Keratinocyte (primary cell): ENCODE data around the gene SPDYA. TPM values are rescaled to one million over a fixed set of nuclear protein-coding genes. Genes with fewer than 3 reads are reported as not detected.
"Not testable (repeated sequence)": the region's sequence is repeated elsewhere in the genome, so short reads cannot be mapped to it uniquely, and the experiment has no call there.

Experiments used
- DNase-seq: peaks from one replicate; pipeline ENCODE4 v3.0.0-alpha.2; 2011; ENCODE audit warnings: low read depth, missing footprints, low spot score
- FAIRE-seq: peaks from 2 replicates; lab custom pipeline; 2011; peaks lifted over from hg19 to GRCh38; lab: Jason Lieb, UNC
- H2AFZ ChIP-seq: 2 replicates; pipeline ENCODE4 v1.6.0; 2012; ENCODE audit warnings: low read length, control low read depth, inconsistent platforms; ENCODE audit not compliant: control insufficient read depth
- H3K27ac ChIP-seq: 2 replicates; pipeline ENCODE4 v1.5.1; 2011; ENCODE audit warnings: low read length; ENCODE audit not compliant: control insufficient read depth, insufficient read depth
- H3K27me3 ChIP-seq: 3 replicates; pipeline ENCODE4 v1.6.0; 2011; ENCODE audit warnings: low read length; ENCODE audit not compliant: control insufficient read depth, insufficient read depth; ENCODE audit errors: extremely low read depth
- H3K36me3 ChIP-seq, 2 experiments: 2 replicates in 1 of 2; 3 replicates in 1 of 2; pipeline ENCODE4 v1.5.1; 2011; ENCODE audit warnings: low read length in 2 of 2, mild to moderate bottlenecking in 1 of 2; ENCODE audit not compliant: control insufficient read depth in 2 of 2, insufficient read depth in 2 of 2; ENCODE audit errors: extremely low read depth in 1 of 2
- H3K4me1 ChIP-seq: 3 replicates; pipeline ENCODE4 v1.5.1; 2011; ENCODE audit warnings: low read length; ENCODE audit not compliant: control insufficient read depth, insufficient read depth; ENCODE audit errors: extremely low read depth
- H3K4me2 ChIP-seq: 3 replicates; pipeline ENCODE4 v1.6.0; 2011; ENCODE audit warnings: low read depth, low read length; ENCODE audit not compliant: control insufficient read depth, insufficient read depth; ENCODE audit errors: extremely low read depth
- H3K4me3 ChIP-seq, 3 experiments: fragments of 200-600 bp in 1 of 3; sonication (generic) in 1 of 3; 2 replicates in 2 of 3; 3 replicates in 1 of 3; pipeline ENCODE4 v1.5.1; 2011 to 2016; ENCODE audit warnings: low read length in 3 of 3, mild to moderate bottlenecking in 3 of 3, control low read depth in 2 of 3, inconsistent platforms in 1 of 3, low read depth in 1 of 3, mixed read lengths in 1 of 3, mixed run types in 1 of 3, moderate library complexity in 1 of 3; ENCODE audit not compliant: control insufficient read depth in 2 of 3, insufficient read depth in 2 of 3; ENCODE audit errors: extremely low read depth in 1 of 3
- H3K79me2 ChIP-seq: 2 replicates; pipeline ENCODE4 v1.6.0; 2012; ENCODE audit warnings: low read length; ENCODE audit not compliant: control insufficient read depth, insufficient read depth
- H3K9ac ChIP-seq: 3 replicates; pipeline ENCODE4 v1.6.0; 2011; ENCODE audit warnings: low read length; ENCODE audit not compliant: control insufficient read depth, insufficient read depth; ENCODE audit errors: extremely low read depth
- H3K9me1 ChIP-seq: 3 replicates; pipeline ENCODE4 v1.6.0; 2011; ENCODE audit warnings: low read length; ENCODE audit not compliant: control insufficient read depth, insufficient read depth; ENCODE audit errors: extremely low read depth
- H3K9me3 ChIP-seq: 2 replicates; pipeline ENCODE4 v1.5.1; 2012; ENCODE audit warnings: low read depth, low read length; ENCODE audit not compliant: control insufficient read depth
- H4K20me1 ChIP-seq: 3 replicates; pipeline ENCODE4 v1.6.0; 2011; ENCODE audit warnings: low read length; ENCODE audit not compliant: control insufficient read depth, insufficient read depth; ENCODE audit errors: extremely low read depth
- EZH2 ChIP-seq: IDR thresholded peaks from one replicate; pipeline ENCODE4 v1.6.1; 2012; ENCODE audit warnings: inconsistent platforms, mild to moderate bottlenecking, low read length, moderate library complexity
- dilution Hi-C: fragments of 300-500 bp; cut with MboI; formaldehyde crosslinking; loops from one replicate; pipeline ENCODE4 v1.7.0; 2020; ENCODE audit warnings: low sequenced_read_pairs; ENCODE audit not compliant: extremely low pct_ligation_motif_present
- polyA plus RNA-seq, 5 experiments: library from polyadenylated mRNA; depleted of rRNA in 3 of 5; stranded (reverse) in 3 of 5; stranded (forward) in 1 of 5; unstranded in 1 of 5; fragments of >200 nt; gene quantifications; 1 replicate in 1 of 5; 2 replicates in 3 of 5; 3 replicates in 1 of 5; pipeline versions ENCODE4 v1.2.1 to v1.2.3, GENCODE V29; 2011 to 2012; ENCODE audit warnings: missing spikeins in 2 of 5, low read depth in 1 of 5, low replicate concordance in 1 of 5
- TF ChIP-seq, protein P1 (sequence below), 3 experiments: IDR thresholded peaks in 1 of 3; conservative IDR thresholded peaks in 1 of 3; optimal IDR thresholded peaks in 1 of 3; 2 replicates in 2 of 3; 3 replicates in 1 of 3; pipeline versions ENCODE3 to v1.5.1; 2011; ENCODE audit warnings: low read length in 3 of 3, mild to moderate bottlenecking in 3 of 3, moderate library complexity in 2 of 3, control low read depth in 1 of 3, inconsistent platforms in 1 of 3; ENCODE audit not compliant: insufficient read depth in 2 of 3; ENCODE audit errors: extremely low read depth in 1 of 3

Gene SPDYA
- polyA plus RNA-seq, 1 donor (not counting 4 experiments of a cell fraction or from before 2014, with no cell fraction given): 0.37 TPM

DNA sequence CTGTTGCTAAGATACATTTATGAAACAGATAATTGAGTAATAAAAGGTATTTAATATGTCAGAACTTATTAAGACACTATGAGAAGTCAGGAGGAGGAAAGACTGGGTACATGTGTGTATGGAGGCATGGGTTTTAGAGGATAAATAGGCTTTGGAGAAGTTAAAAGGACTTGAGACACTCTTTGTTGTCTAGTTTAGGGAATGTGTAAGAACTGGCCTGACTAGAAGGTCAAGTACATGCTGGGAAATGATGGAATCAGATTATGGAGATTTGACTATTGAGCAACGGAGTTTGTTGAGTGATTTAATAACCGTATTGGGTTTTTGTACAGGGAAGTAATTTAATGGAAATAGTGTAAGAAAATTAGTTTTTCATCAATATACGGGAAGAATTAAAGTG lies 28.2 kb upstream of the SPDYA start:
- H3K9me1 ChIP-seq: no peaks in the 10 kb centered on the region
- H3K79me2 ChIP-seq: peaks cover 46% of the 10 kb centered on the region
- TF ChIP-seq, protein P1, sequence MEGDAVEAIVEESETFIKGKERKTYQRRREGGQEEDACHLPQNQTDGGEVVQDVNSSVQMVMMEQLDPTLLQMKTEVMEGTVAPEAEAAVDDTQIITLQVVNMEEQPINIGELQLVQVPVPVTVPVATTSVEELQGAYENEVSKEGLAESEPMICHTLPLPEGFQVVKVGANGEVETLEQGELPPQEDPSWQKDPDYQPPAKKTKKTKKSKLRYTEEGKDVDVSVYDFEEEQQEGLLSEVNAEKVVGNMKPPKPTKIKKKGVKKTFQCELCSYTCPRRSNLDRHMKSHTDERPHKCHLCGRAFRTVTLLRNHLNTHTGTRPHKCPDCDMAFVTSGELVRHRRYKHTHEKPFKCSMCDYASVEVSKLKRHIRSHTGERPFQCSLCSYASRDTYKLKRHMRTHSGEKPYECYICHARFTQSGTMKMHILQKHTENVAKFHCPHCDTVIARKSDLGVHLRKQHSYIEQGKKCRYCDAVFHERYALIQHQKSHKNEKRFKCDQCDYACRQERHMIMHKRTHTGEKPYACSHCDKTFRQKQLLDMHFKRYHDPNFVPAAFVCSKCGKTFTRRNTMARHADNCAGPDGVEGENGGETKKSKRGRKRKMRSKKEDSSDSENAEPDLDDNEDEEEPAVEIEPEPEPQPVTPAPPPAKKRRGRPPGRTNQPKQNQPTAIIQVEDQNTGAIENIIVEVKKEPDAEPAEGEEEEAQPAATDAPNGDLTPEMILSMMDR (optimal IDR thresholded peaks at IDR 0.05 in 1 of 3, IDR thresholded peaks at IDR 0.05 in 1 of 3, conservative IDR thresholded peaks at IDR 0.05 in 1 of 3; ENCODE audit: extremely low read depth in 1 of 3, insufficient read depth in 2 of 3, low read length in 3 of 3): no peak
- no peak for TF ChIP-seq EZH2
- H2AFZ ChIP-seq: no peak overlapping the region
- H3K36me3 ChIP-seq: peaks cover 14 to 29% of the 10 kb centered on the region in 2 experiments
- H4K20me1 ChIP-seq: no peaks in the 10 kb centered on the region
- no peak overlapping the region for H3K9ac ChIP-seq
- H3K4me2 ChIP-seq: no peak overlapping the region
- no peaks in the 10 kb centered on the region for H3K27me3 ChIP-seq
- dilution Hi-C loops: no loop called here
- H3K9me3 ChIP-seq: no peaks in the 10 kb centered on the region
- peaks cover 5% of the 10 kb centered on the region for H3K4me1 ChIP-seq
- no peak overlapping the region for H3K4me3 ChIP-seq
- no peak overlapping the region for H3K27ac ChIP-seq
- DNase-seq (no peak), FAIRE-seq (peak; percentile 34)

DNA sequence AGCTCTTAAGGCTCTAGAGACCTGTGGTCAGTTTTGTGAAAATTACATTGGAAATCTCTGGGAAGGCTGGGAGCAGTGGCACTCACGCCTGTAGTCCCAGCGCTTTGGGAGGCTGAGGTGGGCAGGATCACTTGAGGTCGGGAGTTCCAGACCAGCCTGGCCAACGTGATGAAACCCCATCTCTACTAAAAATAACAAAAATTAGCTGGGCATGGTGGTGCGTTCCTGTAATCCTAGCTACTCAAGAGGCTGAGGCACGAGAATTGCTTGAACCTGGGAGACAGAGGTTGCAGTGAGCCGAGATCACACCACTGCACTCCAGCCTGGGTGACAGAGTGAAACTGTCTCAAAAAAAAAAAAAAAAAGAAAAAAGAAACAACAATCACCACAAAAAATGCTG lies 26.1 kb upstream of the SPDYA start:
- H3K4me1 ChIP-seq, H3K9ac ChIP-seq, H4K20me1 ChIP-seq, H3K27me3 ChIP-seq, H3K9me3 ChIP-seq, H3K9me1 ChIP-seq, H2AFZ ChIP-seq, H3K27ac ChIP-seq, H3K4me2 ChIP-seq, H3K4me3 ChIP-seq, DNase-seq, dilution Hi-C loops, FAIRE-seq: not testable (repeated sequence)
- Histone ChIP-seq H3K36me3 (peaks cover 17 to 31% of the 10 kb centered on the region in 2 experiments), H3K79me2 (peaks cover 35% of the 10 kb centered on the region)

DNA sequence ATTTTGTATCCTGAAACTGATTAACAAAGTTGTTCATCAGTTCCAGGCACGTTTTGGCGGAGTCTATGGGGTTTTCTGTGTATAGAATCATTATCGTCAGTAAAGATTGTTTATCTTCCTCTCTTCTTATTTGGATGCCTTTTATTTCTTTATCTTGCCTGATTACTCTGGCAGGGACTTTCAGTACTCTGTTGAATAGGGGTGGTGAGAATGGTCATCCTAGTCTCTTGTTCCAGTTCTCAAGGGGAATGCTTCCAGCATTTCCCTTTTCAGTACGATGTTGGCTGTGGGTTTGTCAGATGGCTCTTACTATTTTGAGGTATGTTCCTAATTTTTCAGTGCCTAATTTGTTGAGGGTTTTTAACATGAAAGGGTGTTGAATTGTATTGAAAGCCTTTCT lies 14.0 kb upstream of the SPDYA start:
- H3K27me3 ChIP-seq: no peaks in the 10 kb centered on the region
- no peaks in the 10 kb centered on the region for H3K9me3 ChIP-seq
- peaks cover 4% of the 10 kb centered on the region for H4K20me1 ChIP-seq
- peaks cover 12% of the 10 kb centered on the region for H3K4me1 ChIP-seq
- H3K27ac ChIP-seq: no peak overlapping the region
- H3K9ac ChIP-seq: no peak overlapping the region
- no peak overlapping the region for H3K4me2 ChIP-seq
- dilution Hi-C loops: no loop called here
- DNase-seq (no peak), FAIRE-seq (no peak)
- H3K79me2 ChIP-seq: peaks cover 67% of the 10 kb centered on the region
- H3K9me1 ChIP-seq: no peaks in the 10 kb centered on the region
- no peak overlapping the region for H2AFZ ChIP-seq
- no peak for TF ChIP-seq EZH2
- TF ChIP-seq, protein P1 (optimal IDR thresholded peaks at IDR 0.05 in 1 of 3, IDR thresholded peaks at IDR 0.05 in 1 of 3, conservative IDR thresholded peaks at IDR 0.05 in 1 of 3; ENCODE audit: extremely low read depth in 1 of 3, insufficient read depth in 2 of 3, low read length in 3 of 3): no peak
- peaks cover 8 to 22% of the 10 kb centered on the region in 2 experiments for H3K36me3 ChIP-seq
- H3K4me3 ChIP-seq: no peak overlapping the region
